CD4-positive, alpha-beta T cell treated with Interleukin-15 for 1 hour (primary cell): ENCODE measurements around the gene SLC30A7.

ENCODE experiments used
- DNase-seq: peaks from one replicate; pipeline ENCODE4 v3.0.0-alpha.2; 2020

The SLC30A7 gene

GRCh38 chr1:100988121-100988520, 92.2 kb downstream of the SLC30A7 start:
- DNase-seq: no peak

DNA sequence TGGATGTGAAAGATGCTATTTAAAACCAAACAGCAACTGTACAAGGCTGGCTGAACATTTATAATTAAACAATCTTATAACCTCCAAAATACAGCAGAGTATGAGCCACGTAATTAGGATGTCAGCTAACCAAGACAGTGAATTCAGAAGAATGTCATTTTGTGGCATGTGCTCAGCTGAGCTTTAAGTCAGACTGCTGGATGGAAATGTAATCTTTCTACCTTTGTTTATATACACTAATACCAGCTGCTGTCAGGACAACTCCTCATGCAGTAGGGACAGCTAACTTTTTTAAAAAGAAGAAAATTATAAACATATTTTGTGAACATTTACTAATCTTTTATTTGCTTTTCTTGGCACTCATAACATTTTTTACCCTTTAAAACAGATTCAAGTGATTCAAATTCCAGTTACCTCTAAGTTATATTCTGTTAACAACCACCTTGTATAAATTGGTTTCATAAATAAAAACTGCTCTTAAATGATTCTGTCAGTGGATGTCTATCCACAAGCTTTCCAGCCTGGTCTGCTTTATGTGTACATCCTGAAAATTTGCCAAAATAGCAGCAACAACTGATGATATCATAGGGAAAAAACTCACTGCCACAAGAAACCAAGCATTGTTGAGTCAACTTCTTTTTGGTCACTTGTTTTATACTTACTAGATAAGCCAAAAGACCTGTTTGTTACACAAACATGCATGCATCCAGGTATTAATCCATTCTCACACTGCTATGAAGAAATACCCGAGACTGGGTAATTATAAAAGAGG, 93.6 kb downstream of the SLC30A7 start:
- no peak for DNase-seq

GRCh38 chr1:100995198-100995988, 99.5 kb downstream of the SLC30A7 start:
- DNase-seq: no peak

- DNase-seq: no peak
Observed at GRCh38 chr1:100998426-100998825, 102.5 kb downstream of the SLC30A7 start.

- no peak for DNase-seq
Observed at GRCh38 chr1:101000131-101000873, 104.4 kb downstream of the SLC30A7 start.

DNA sequence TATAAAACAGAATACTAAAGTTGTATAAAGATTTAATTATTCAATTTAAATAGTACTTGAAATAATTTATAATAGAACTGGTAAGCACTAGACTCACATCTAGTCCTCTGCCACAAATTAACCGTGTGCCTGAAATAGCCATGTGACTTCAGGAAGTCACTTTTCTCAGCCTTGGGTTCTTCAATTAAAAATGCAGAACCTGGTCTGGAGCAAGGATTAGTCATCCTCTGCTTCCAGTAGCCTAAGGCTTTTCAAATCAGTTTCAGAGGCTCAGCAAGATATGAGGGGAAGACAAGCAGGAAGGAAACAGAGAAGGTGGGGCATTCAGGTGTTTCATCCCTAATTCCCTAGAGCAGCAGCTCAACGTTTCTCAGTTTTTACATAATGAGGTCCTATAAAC, 106.7 kb downstream of the SLC30A7 start:
- DNase-seq: no peak

DNA sequence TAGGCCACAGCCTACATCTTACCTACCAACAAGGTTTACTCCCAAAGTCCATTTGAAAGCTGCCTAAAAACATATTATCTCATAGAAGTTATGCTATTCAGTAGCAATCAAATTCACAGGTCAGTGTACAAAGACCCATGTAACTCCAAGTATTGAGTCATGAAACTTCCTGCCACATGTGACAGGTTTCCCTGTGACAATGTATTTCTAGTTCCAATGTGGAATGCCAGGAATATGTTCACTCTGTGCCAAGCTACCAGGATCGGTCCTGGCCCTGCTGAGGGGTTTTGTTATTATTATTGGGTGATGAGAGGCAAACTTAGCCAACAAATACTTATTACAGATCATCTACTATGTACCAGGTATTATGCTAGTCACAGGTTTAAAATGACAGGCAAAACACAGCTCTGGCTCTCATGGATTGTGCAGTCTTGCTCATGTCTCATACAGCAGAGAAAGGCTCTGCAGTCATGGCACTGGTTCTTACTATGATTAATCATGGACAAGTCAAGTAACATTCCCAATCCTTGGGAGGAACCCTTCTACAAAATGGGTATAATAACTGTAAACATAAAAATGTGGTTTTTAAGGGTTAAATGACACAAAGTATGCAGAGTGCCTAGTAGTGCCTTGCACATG, 107.2 kb downstream of the SLC30A7 start:
- no peak for DNase-seq

GRCh38 chr1:101004061-101004460, 108.2 kb downstream of the SLC30A7 start:
- no peak for DNase-seq

DNA sequence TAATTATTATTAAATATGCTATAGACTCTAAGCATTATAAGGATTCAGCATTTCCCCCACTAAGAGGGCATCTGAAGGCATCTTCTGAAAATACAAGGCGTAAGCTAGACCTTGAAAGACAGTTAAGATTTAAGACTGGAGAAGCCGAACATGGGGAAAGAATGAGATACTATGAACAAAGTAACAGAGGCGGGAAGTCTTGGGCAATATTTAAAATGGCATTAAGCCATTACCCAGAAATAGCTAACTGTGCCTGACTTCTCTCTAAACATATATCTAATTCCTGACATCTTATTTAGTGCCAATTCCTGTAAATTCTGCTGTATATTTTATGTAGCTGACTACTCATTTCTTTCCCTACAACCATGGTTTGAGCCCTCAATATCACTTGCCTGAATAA, 108.8 kb downstream of the SLC30A7 start:
- no peak for DNase-seq

GRCh38 chr1:101005183-101005582, 109.3 kb downstream of the SLC30A7 start:
- DNase-seq: no peak

GRCh38 chr1:101005871-101006270, 110.0 kb downstream of the SLC30A7 start:
- DNase-seq: no peak

DNA sequence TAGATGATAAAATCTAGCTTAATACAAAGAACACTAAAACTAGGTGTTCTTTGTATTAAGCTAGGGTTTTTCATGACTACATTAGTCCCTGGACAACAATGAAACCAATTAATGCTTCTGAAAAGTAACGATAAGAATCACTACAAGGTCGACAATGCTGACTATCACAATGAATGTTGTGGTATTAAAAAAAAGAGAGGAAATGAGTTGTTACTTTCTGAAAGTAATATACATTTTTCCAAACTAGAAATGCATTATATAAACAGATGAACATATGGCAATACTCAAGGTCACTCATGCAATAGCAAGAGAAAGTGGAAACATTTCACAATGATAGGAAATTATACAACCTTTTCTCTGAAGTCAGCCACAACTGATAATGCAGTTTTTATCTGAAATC, 110.7 kb downstream of the SLC30A7 start:
- DNase-seq: no peak

DNA sequence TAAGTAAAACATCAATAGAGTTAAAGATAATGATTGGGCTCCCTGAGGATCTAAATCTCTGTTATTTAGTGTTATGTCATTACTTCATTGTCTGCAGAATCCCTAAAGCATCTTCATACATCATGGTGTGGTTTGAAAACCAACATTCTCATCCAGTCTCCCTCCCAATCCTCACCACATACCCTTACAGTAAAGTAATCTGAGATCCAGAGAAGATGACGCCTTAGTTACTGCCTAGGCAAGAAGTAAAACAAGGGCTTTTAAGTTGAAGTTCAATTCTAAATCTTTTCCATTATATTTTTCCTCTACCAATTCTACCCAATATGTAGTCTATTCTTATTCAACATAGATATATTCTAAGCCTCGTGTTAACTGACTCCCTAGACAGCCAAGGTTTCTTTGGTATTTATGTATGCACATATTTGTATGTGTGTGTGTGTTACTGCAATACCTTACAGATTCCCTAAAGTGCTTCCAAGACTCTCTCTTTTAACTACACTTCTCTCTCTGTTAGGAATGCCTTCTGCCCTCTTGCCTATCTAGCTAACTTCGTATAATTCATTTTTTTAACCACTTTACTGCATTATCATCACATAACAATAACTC, 112.4 kb downstream of the SLC30A7 start:
- DNase-seq: no peak

- no peak for DNase-seq
Observed at GRCh38 chr1:101013776-101014175, 117.9 kb downstream of the SLC30A7 start.

GRCh38 chr1:101017448-101017847, 121.6 kb downstream of the SLC30A7 start:
- DNase-seq: no peak

GRCh38 chr1:101022294-101022693, 126.4 kb downstream of the SLC30A7 start:
- DNase-seq: no peak

- DNase-seq: no peak
Observed at GRCh38 chr1:101025283-101025656, 129.4 kb downstream of the SLC30A7 start.

DNA sequence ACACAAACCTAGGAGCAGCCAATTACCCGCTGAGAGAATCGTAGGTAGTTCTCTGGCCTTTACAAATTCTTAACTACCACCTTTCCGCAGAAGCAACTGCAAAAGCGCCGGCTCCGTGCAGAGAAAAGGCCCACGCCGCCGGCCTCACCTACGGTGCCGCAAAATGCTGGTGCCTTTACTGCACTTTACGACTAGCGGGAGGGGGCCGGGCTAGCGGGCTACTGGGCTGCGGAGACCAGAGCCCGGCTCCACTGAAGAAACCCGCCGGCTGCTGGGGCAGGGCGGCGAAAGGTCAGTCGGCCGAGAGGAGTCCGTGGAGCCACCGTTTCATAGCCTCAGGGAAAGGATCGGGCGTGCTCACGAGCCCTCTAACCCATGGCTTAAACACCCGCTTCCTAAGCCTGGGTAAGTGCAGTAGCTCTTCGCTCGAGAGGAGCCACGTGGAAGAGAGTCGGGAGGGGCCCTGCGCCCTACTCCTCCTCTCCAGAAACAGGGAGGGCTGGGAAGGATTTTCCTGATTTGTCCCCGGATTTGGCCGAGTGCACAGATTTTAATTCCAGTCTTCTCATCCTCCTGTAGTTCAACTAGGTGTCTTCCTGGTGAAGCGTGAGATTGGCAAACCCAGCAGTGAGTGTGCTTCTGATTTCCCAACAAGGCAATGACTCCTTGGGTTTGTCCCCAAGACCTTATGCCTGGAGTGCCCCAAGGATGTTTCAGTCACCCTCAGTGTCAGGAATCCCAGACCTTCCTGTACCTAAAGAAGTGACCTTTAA, 130.0 kb downstream of the SLC30A7 start, which contains the start of gene DPH5:
TSS of gene DPH5 (minus strand) at position 128 of the 773 bp plus-strand sequence. CDS start 341 bp downstream, outside the sequence.
- DNase-seq: peak; percentile 85

- DNase-seq: no peak
Observed at GRCh38 chr1:101026430-101026788, 130.5 kb downstream of the SLC30A7 start.

- no peak for DNase-seq
Observed at GRCh38 chr1:101027194-101027772, 131.4 kb downstream of the SLC30A7 start.

GRCh38 chr1:101028466-101028865, 132.6 kb downstream of the SLC30A7 start:
- no peak for DNase-seq
